Stimulated activated effector memory CD8-positive, alpha-beta T cell treated with anti-CD3 and anti-CD28 coated beads, Interleukin-12 subunit alpha, Interleukin-12 subunit beta, amount 100 ng/mL, for 72 hours (primary cell): Measurements from ENCODE around the gene ADAMTS2.

Experiments
- ATAC-seq: fragments of 150-1000 bp; cut with Tn5 transposase; 2 replicates; pipeline ENCODE4 v1.10.0; 2021
- DNase-seq, 2 donors: peaks; one replicate each; pipeline ENCODE4 v3.0.0; 2021 to 2022; ENCODE audit warnings: low spot score in 2 of 2
- H3K27ac Mint-ChIP-seq: one replicate; pipeline ENCODE4 v1.8.0; 2022; ENCODE audit warnings: mild to moderate bottlenecking, mixed read lengths
- H3K36me3 Mint-ChIP-seq: one replicate; pipeline ENCODE4 v1.8.0; 2022; ENCODE audit warnings: mild to moderate bottlenecking, mixed read lengths
- H3K4me1 Mint-ChIP-seq: one replicate; pipeline ENCODE4 v1.8.0; 2022; ENCODE audit warnings: mixed read lengths
- H3K4me3 Mint-ChIP-seq: one replicate; pipeline ENCODE4 v1.8.0; 2022; ENCODE audit warnings: mild to moderate bottlenecking, mixed read lengths
- H3K9me3 Mint-ChIP-seq: one replicate; pipeline ENCODE4 v1.8.0; 2022; ENCODE audit warnings: mixed read lengths

Gene ADAMTS2

DNA sequence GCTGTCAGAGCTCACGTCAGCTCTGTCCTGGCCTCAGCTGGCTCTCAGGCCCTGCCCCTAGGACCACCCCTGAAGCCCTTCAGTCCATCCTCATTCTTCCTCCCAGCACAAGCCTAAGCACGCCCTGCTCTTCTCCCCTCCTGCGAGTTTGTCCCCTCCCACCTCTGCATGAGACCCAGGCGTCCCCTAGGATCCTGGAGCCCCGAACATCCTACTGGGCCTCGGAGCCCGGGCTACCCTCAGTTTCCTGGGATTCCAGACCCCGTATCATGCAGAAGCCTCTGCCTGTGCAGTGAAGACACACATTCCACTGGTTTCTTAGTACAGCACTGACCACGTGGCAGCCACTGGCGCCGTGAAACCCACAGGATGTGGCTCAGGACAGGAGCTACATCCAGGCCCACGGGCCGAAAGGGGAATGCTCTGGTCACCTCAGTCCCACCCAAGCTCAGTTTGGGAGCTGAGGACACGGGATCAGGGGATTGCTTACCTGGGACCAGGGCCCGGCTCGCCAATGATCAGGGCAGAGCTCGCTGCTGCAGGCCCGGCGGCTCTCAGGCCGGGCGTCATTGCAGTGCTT lies 220.9 kb downstream of the ADAMTS2 start:
- H3K4me3 Mint-ChIP-seq: no peak overlapping the region
- ATAC-seq (no peak), DNase-seq (no peak)
- H3K36me3 Mint-ChIP-seq: no peaks in the 10 kb centered on the region
- no peaks in the 10 kb centered on the region for H3K4me1 Mint-ChIP-seq
- no peak overlapping the region for H3K27ac Mint-ChIP-seq
- no peaks in the 10 kb centered on the region for H3K9me3 Mint-ChIP-seq

GRCh38 chr5:179123491-179124272 lies 221.6 kb downstream of the ADAMTS2 start:
- no peaks in the 10 kb centered on the region for H3K4me1 Mint-ChIP-seq
- no peak overlapping the region for H3K27ac Mint-ChIP-seq
- H3K36me3 Mint-ChIP-seq: no peaks in the 10 kb centered on the region
- ATAC-seq: no peak
- H3K9me3 Mint-ChIP-seq: no peaks in the 10 kb centered on the region
- no peak for DNase-seq
- no peak overlapping the region for H3K4me3 Mint-ChIP-seq

DNA sequence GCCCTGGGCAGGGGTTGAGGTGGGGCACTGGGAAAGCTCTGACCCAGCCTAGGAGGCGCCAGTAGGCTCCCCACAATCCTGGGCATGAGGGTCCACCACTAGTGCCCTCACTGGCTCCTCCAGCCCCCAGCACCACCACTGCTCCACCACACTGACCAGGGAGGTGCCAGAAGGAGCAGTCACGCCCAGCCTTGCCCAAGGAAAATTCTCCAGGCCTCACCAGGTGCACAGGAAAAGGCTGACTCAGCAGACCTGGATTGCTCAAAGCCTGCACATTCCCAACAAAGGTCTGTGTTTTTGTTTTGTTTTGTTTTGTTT lies 222.2 kb downstream of the ADAMTS2 start:
- Mint-ChIP-seq H3K4me3 (no peak overlapping the region), H3K9me3 (no peaks in the 10 kb centered on the region), H3K27ac (no peak overlapping the region), H3K4me1 (no peaks in the 10 kb centered on the region), H3K36me3 (no peaks in the 10 kb centered on the region)
- DNase-seq (no peak), ATAC-seq (no peak)

DNA sequence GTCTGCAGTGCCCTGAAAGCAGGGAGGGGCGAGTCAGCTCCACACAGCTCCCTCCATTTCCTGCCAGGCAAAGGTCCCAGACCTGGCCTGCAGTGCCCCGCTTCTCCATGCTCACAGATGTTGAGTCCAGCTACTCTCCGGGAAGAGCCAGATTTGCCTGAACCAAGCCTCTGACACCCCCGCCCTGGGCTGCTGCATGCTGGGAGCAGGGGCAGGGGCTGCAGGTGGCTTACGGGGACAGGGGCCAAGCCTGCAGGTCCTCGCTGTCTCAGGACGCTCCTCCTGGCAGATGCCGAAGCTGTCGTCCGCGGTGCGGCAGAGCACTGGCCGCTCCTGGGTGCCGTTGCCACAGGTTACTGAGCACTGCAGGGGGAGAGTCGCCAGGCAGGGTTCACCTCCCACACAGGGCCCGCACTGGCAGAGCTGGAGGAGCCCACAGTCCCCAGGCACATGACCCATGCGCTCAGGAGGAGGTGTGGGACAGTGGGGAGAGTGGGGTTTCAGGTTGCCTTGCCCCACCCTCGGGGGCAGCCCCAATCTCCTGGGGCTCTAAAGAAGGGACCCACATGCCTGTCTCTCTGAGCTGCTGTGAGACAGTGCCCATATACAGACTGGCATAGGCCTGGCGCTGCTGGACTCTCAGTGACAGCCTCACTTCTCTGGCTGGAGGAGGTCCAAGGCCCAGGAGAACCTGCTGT lies 222.7 kb downstream of the ADAMTS2 start:
- Mint-ChIP-seq H3K36me3 (no peaks in the 10 kb centered on the region), H3K4me3 (no peak overlapping the region), H3K27ac (no peak overlapping the region), H3K4me1 (no peaks in the 10 kb centered on the region), H3K9me3 (no peaks in the 10 kb centered on the region)
- no peak for ATAC-seq
- no peak for DNase-seq

DNA sequence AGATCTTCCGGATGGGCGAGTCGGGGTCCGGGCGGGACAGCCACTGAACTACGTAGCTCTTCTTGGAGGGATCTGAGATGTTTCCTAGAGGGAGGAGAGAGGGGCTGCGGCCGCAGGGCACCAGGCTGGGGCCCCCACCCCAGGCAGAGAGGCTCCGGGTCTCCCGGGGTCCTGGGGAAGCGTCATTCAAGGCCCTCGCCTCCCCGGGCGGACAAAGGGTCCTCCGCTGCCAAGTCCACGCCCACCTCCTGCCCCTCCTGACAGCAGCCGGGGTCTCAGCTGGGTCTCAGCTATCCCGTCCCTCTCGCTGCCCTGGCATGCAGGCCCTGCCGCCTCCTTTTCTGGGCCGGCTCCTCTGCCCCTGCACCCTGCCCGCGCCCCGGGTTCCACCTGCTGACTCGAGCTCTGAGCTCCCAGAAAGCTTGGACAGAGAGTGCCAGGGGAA lies 223.6 kb downstream of the ADAMTS2 start:
- peak in 1 of 2 donors; percentile 17 for DNase-seq
- Mint-ChIP-seq H3K27ac (no peak overlapping the region), H3K9me3 (no peaks in the 10 kb centered on the region), H3K4me1 (no peaks in the 10 kb centered on the region), H3K4me3 (no peak overlapping the region), H3K36me3 (no peaks in the 10 kb centered on the region)
- no peak for ATAC-seq

GRCh38 chr5:179120951-179121666 lies 224.2 kb downstream of the ADAMTS2 start:
- DNase-seq: no peak

DNA sequence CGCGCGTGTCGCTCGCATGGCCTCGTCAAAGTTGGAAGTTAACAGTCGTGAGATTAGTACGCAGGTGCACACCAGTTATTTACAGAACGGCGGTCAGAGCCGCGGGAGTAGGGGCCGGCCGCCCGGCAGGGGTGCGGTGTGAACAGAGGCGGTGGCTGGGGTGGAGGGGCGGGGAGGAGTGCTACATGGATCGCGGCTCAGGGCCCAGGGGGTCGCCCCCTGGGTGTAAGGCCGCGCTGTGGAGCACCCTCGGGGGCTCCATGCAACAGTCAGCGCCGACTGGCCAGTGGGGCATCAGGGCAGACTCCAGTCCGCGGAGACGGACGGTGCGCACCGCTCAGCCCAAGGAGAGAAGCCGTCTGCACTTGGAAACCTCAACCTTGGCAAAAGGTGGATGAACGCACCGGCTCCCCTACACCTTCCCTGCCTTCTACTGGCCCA lies 224.8 kb downstream of the ADAMTS2 start:
- no peak for ATAC-seq
- Mint-ChIP-seq H3K27ac (no peak overlapping the region), H3K36me3 (no peaks in the 10 kb centered on the region), H3K9me3 (peaks cover under 1% of the 10 kb centered on the region), H3K4me3 (no peak overlapping the region), H3K4me1 (no peaks in the 10 kb centered on the region)
- no peak for DNase-seq

More at GRCh38 chr5:179120951-179121666, 224.2 kb downstream of the ADAMTS2 start:
- H3K4me1 Mint-ChIP-seq: no peaks in the 10 kb centered on the region
- no peak overlapping the region for H3K27ac Mint-ChIP-seq
- no peak overlapping the region for H3K4me3 Mint-ChIP-seq
- H3K9me3 Mint-ChIP-seq: no peaks in the 10 kb centered on the region
- ATAC-seq: no peak
- no peaks in the 10 kb centered on the region for H3K36me3 Mint-ChIP-seq

GRCh38 chr5:179119415-179120170 lies 225.7 kb downstream of the ADAMTS2 start:
- Mint-ChIP-seq H3K9me3 (peaks cover 7% of the 10 kb centered on the region), H3K4me1 (no peaks in the 10 kb centered on the region), H3K4me3 (no peak overlapping the region), H3K27ac (no peak overlapping the region), H3K36me3 (no peaks in the 10 kb centered on the region)
- DNase-seq: no peak
- ATAC-seq: no peak

DNA sequence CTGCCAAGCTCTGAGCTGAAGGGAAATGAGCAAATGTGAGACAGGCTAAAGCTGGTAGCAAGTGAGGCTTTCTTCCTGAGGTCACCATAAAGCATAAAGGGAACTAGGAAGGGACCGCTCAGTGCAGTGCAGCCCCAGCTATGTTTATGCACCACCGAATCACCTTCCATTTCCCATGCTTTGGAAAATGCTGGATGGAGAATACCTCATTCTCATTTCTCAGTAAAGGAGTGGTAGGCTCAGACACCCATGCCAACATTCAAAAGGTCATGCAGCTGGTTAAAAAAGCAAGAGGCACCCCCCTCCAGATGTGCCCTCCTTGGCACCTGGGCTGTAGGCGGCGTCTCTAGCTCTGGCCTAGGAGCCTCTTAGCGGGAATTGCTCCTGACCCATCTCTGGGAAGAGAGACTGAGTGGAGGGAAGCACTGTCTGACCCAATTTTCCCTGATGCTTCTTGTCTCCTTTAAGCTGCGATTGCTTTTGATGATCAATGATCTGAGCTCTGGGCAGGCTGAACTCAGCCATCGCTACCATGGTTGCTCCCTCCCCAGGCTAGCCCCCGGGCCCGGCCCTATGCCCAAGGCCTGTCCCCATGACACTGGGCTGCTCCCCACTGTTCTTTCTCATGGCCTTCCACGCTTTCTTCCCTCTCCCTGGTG lies 226.4 kb downstream of the ADAMTS2 start:
- peak in 1 of 2 donors; percentile 20 for DNase-seq
- H3K4me1 Mint-ChIP-seq: no peaks in the 10 kb centered on the region
- H3K36me3 Mint-ChIP-seq: no peaks in the 10 kb centered on the region
- H3K27ac Mint-ChIP-seq: no peak overlapping the region
- no peak for ATAC-seq
- H3K4me3 Mint-ChIP-seq: no peak overlapping the region
- peaks cover 11% of the 10 kb centered on the region for H3K9me3 Mint-ChIP-seq

DNA sequence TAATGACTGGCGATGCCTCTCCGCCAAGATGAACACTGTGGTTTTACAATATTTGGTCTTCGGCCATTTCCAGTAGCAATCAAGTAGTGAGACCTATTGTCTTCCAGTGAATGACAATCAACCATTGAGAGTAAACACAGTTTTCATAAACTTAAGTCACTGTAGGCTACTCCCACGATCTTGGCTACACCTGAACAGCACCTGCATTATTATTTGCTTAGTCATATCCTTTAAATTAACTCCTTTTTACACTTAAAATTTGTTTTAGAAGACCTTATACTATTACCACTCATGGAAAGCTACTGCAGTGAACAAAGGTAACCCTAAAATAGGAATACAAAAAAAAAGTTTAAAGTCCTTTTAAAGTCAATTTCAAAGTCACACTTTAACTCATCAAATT lies 226.9 kb downstream of the ADAMTS2 start:
- Mint-ChIP-seq H3K4me3 (no peak overlapping the region), H3K4me1 (no peaks in the 10 kb centered on the region), H3K9me3 (peaks cover 15% of the 10 kb centered on the region), H3K36me3 (no peaks in the 10 kb centered on the region), H3K27ac (no peak overlapping the region)
- DNase-seq (no peak), ATAC-seq (no peak)

GRCh38 chr5:179115845-179116524 lies 229.3 kb downstream of the ADAMTS2 start:
- Mint-ChIP-seq H3K27ac (no peak overlapping the region), H3K9me3 (peaks cover 17% of the 10 kb centered on the region), H3K4me3 (no peak overlapping the region), H3K36me3 (no peaks in the 10 kb centered on the region), H3K4me1 (no peaks in the 10 kb centered on the region)
- DNase-seq (peak in 1 of 2 donors; percentile 13), ATAC-seq (no peak)

DNA sequence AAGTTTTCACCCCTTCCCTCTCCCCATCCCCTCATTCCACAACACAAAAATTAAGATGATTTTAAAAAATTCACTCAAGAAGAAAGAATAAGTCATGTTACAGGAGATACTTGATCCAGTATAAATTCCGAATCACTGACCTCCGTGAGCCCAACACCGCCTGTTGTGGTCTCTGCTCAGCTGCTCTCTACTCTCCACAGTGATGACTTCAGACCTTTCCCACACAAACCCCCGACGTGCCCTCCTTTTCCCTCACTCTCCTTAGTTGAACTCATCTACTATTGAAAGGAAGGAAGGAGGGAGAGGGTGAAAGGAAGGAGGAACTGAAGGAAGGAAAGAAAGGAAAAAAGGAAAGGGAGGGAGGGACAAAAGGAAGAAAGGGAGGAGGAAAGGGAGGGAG lies 230.0 kb downstream of the ADAMTS2 start:
- no peaks in the 10 kb centered on the region for H3K4me1 Mint-ChIP-seq
- peak in 1 of 2 donors; percentile 7 for DNase-seq
- H3K27ac Mint-ChIP-seq: no peak overlapping the region
- ATAC-seq: no peak
- no peak overlapping the region for H3K4me3 Mint-ChIP-seq
- H3K9me3 Mint-ChIP-seq: peaks cover 20% of the 10 kb centered on the region
- H3K36me3 Mint-ChIP-seq: no peaks in the 10 kb centered on the region

GRCh38 chr5:179114756-179115155 lies 230.5 kb downstream of the ADAMTS2 start:
- no peak overlapping the region for H3K4me3 Mint-ChIP-seq
- no peaks in the 10 kb centered on the region for H3K36me3 Mint-ChIP-seq
- DNase-seq (no peak), ATAC-seq (no peak)
- no peaks in the 10 kb centered on the region for H3K4me1 Mint-ChIP-seq
- no peak overlapping the region for H3K27ac Mint-ChIP-seq
- H3K9me3 Mint-ChIP-seq: peaks cover 20% of the 10 kb centered on the region
